Suppressor macrophage treated with lipopolysaccharide for 1 hour (primary cell): ENCODE results near the gene C17orf107.

Source experiments
- DNase-seq, 3 donors: peaks; one replicate each; pipeline ENCODE4 v3.0.0-alpha.2; 2020 to 2022

The C17orf107 gene

GRCh38 chr17:4950075-4950745 lies 50.9 kb downstream of the C17orf107 start:
- peak in 1 of 3 donors; percentile 43 for DNase-seq

DNA sequence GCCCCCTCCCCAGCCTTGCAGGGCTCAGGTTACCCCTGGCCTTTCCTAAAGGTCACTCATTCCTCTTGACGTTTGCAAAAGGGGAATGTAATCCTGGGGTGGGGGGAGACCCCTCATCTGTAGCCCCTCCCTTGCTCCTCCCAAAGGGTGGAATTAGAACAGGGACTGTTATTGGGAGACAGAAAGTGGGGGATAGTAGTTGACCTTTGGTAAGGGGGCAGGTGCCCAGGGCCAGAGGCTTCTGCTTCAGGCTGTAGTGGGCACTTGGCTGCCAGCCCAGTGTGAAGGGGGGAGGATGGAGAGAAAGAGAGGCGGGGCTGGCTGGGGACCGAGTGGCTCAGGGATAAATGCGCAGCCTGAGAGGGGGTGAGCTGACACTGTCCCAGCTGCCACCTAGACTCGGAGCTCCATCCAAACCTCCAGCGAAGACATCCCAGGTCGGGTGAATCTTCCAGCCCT lies 51.4 kb downstream of the C17orf107 start, which contains the start of gene ENO3:
TSS of gene ENO3 (plus strand) at position 374 of the 459 bp plus-strand sequence. CDS start 711 bp downstream, outside the sequence.
- no peak for DNase-seq

- no peak for DNase-seq
These were observed 52.1 kb downstream of the C17orf107 start for GRCh38 chr17:4951486-4951885.
